ENCODE results near the gene MTG2.

MTG2 gene

GRCh38 chr20:62197801-62198200 is 15.0 kb downstream of the MTG2 start:
- ATAC-seq = no peak
- TF ChIP-seq TCF4 (CRISPR knock-in tag; IDR thresholded peaks at IDR 0.05; ENCODE audit: borderline replicate concordance) = no peak
- TF ChIP-seq PATZ1 (CRISPR knock-in tag; IDR thresholded peaks at IDR 0.05; ENCODE audit: borderline replicate concordance) = no peak
- no peak for TF ChIP-seq OSR1 (CRISPR knock-in tag; IDR thresholded peaks at IDR 0.05)
- TF ChIP-seq ZNF8 (CRISPR knock-in tag; IDR thresholded peaks at IDR 0.05) = no peak
- TF ChIP-seq ESRRG (CRISPR knock-in tag; IDR thresholded peaks at IDR 0.05) = no peak
- no peak for TF ChIP-seq ARNTL (CRISPR knock-in tag; IDR thresholded peaks at IDR 0.05; ENCODE audit: borderline replicate concordance, low read depth)
- TF ChIP-seq POU6F1 (CRISPR knock-in tag; IDR thresholded peaks at IDR 0.05; ENCODE audit: borderline replicate concordance, low read depth) = no peak
- no peak for TF ChIP-seq SNAI2 (CRISPR knock-in tag; IDR thresholded peaks at IDR 0.05)
- no peak for TF ChIP-seq CREB5 (CRISPR knock-in tag; IDR thresholded peaks at IDR 0.05; ENCODE audit: low read depth)
- no peak for TF ChIP-seq ZNF565 (CRISPR knock-in tag; conservative IDR thresholded peaks at IDR 0.05; ENCODE audit: low read depth)
- no peak for TF ChIP-seq ZNF70 (CRISPR knock-in tag; IDR thresholded peaks at IDR 0.05)
- no peak for TF ChIP-seq RARB (CRISPR knock-in tag; IDR thresholded peaks at IDR 0.05)
- TF ChIP-seq ZFP30 (CRISPR knock-in tag; IDR thresholded peaks at IDR 0.05) = no peak
- no peak for TF ChIP-seq BACH2 (CRISPR knock-in tag; IDR thresholded peaks at IDR 0.05; ENCODE audit: borderline replicate concordance)

GRCh38 chr20:62198496-62198895 is 15.7 kb downstream of the MTG2 start:
- no peak; the same call in 2 of the 3 replicates for ATAC-seq
- TF ChIP-seq TSHZ2 (CRISPR knock-in tag; IDR thresholded peaks at IDR 0.05) (no peak), OSR1 (CRISPR knock-in tag; IDR thresholded peaks at IDR 0.05) (no peak), ZNF70 (CRISPR knock-in tag; IDR thresholded peaks at IDR 0.05) (no peak), GLIS3 (CRISPR knock-in tag; IDR thresholded peaks at IDR 0.05) (no peak), ARNTL (CRISPR knock-in tag; IDR thresholded peaks at IDR 0.05; ENCODE audit: borderline replicate concordance, low read depth) (no peak), ZC3H10 (CRISPR knock-in tag; IDR thresholded peaks at IDR 0.05) (no peak), ZNF565 (CRISPR knock-in tag; conservative IDR thresholded peaks at IDR 0.05; ENCODE audit: low read depth) (no peak), ISL1 (CRISPR knock-in tag; IDR thresholded peaks at IDR 0.05) (no peak), PATZ1 (CRISPR knock-in tag; IDR thresholded peaks at IDR 0.05; ENCODE audit: borderline replicate concordance) (no peak)

- ATAC-seq = no peak
- TF ChIP-seq ZNF8 (CRISPR knock-in tag; IDR thresholded peaks at IDR 0.05) (no peak), ISL1 (CRISPR knock-in tag; IDR thresholded peaks at IDR 0.05) (no peak), BACH2 (CRISPR knock-in tag; IDR thresholded peaks at IDR 0.05; ENCODE audit: borderline replicate concordance) (no peak), ESRRG (CRISPR knock-in tag; IDR thresholded peaks at IDR 0.05) (no peak), POU6F1 (CRISPR knock-in tag; IDR thresholded peaks at IDR 0.05; ENCODE audit: borderline replicate concordance, low read depth) (no peak), ZNF565 (CRISPR knock-in tag; conservative IDR thresholded peaks at IDR 0.05; ENCODE audit: low read depth) (no peak), ZFP3 (CRISPR knock-in tag; IDR thresholded peaks at IDR 0.05) (no peak)
These were observed 16.1 kb downstream of the MTG2 start for GRCh38 chr20:62198931-62199330.
